SK-N-MC (cell line): ENCODE data around the gene ARMC9.

ENCODE experiments used
- DNase-seq: peaks from one replicate; pipeline ENCODE4 v3.0.0-alpha.2; 2011; ENCODE audit warnings: low read depth, low spot score
- H3K27ac ChIP-seq: fragments of 200-600 bp; sonication (generic); 2 replicates; pipeline ENCODE4 v1.5.1; 2016; ENCODE audit warnings: mixed run types
- H3K36me3 ChIP-seq: fragments of 200-600 bp; sonication (generic); 2 replicates; pipeline ENCODE4 v1.6.1; 2017; ENCODE audit warnings: antibody characterized with exemption, low read length, mixed read lengths; ENCODE audit not compliant: insufficient read depth
- H3K4me3 ChIP-seq: fragments of 200-600 bp; sonication (generic); 2 replicates; pipeline ENCODE4 v1.5.1; 2016
- H3K9ac ChIP-seq: fragments of 200-600 bp; sonication (generic); 2 replicates; pipeline ENCODE4 v1.8.0; 2017; ENCODE audit warnings: mixed run types, mixed read lengths; ENCODE audit not compliant: insufficient read length
- H3K9me3 ChIP-seq: fragments of 200-600 bp; sonication (generic); 2 replicates; pipeline ENCODE4 v1.6.1; 2017; ENCODE audit warnings: low read depth, mild to moderate bottlenecking, antibody characterized with exemption, low read length, moderate library complexity, mixed read lengths
- EZH2 ChIP-seq: fragments of 200-600 bp; sonication (generic); IDR thresholded peaks from one replicate; pipeline ENCODE4 v1.6.1; 2017; ENCODE audit warnings: antibody characterized with exemption
- FOXP2 ChIP-seq: optimal IDR thresholded peaks from 2 replicates; pipeline ENCODE3; 2011; ENCODE audit warnings: mild to moderate bottlenecking, moderate library complexity; ENCODE audit not compliant: insufficient read depth; ENCODE audit errors: extremely low read length, control extremely low read depth
- POLR2AphosphoS5 ChIP-seq: IDR thresholded peaks from 2 replicates; pipeline ENCODE4 v1.6.1; 2012; ENCODE audit warnings: mild to moderate bottlenecking, low read depth, low read length, borderline replicate concordance

Gene ARMC9

GRCh38 chr2:231321021-231321420 is 122.6 kb downstream of the ARMC9 start:
- no peak overlapping the region for H3K27ac ChIP-seq
- H3K9ac ChIP-seq: no peak overlapping the region
- TF ChIP-seq POLR2AphosphoS5 (no peak), EZH2 (no peak), FOXP2 (no peak)
- H3K4me3 ChIP-seq: no peak overlapping the region
- H3K36me3 ChIP-seq: no peaks in the 10 kb centered on the region
- DNase-seq: no peak
- H3K9me3 ChIP-seq: no peaks in the 10 kb centered on the region

GRCh38 chr2:231321556-231322334 is 123.3 kb downstream of the ARMC9 start:
- no peak for TF ChIP-seq FOXP2
- TF ChIP-seq POLR2AphosphoS5: no peak
- TF ChIP-seq EZH2: no peak
- no peak overlapping the region for H3K27ac ChIP-seq
- no peak for DNase-seq

DNA sequence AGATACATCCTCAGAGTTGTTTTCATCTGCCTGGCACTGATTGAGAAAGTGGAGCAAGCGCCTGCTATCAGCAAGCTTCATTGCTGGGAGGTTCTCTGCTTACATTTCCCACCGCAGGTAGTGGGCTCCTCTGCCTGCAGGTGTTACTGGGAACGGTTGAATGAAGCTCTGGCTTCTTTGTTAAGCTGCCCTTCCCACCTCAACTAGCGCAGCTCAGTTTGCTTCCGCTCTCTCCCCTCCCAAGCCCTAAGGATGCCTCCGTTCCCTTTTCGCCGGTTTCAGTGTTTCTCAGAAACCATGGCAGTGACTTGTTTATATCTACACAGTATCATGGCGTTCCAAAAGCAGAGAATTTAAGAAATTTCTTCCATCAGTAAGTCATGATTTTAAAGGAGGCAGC is 124.9 kb downstream of the ARMC9 start:
- no peak for DNase-seq
- no peak overlapping the region for H3K9ac ChIP-seq
- H3K4me3 ChIP-seq: no peak overlapping the region
- no peaks in the 10 kb centered on the region for H3K9me3 ChIP-seq
- no peak overlapping the region for H3K27ac ChIP-seq
- no peaks in the 10 kb centered on the region for H3K36me3 ChIP-seq
- TF ChIP-seq FOXP2: no peak
- no peak for TF ChIP-seq POLR2AphosphoS5
- TF ChIP-seq EZH2: no peak

More at GRCh38 chr2:231321556-231322334, 123.3 kb downstream of the ARMC9 start:
- Histone ChIP-seq H3K9me3 (no peaks in the 10 kb centered on the region), H3K4me3 (no peak overlapping the region), H3K9ac (no peak overlapping the region), H3K36me3 (no peaks in the 10 kb centered on the region)

DNA sequence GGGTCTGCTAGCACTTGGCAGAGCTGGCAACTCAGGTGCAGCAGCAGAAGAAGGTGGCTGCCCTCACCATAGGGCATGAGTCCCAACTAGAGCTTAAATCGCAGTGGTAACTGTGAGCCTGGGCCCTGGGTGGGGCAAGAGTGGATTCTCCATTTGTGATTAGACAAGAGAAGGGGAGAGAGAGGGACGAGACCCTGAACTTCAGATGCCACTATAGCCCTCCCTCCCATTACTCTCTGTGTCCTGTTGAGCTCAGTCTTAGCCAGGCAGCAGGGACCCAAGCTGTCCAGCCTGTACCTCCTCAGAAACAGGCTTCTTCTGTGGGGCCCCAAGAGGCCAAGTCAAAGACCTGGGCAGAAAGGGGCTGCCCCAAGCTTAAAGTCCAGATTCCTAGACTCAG is 127.4 kb downstream of the ARMC9 start:
- no peak overlapping the region for H3K4me3 ChIP-seq
- no peak overlapping the region for H3K9ac ChIP-seq
- TF ChIP-seq FOXP2 (no peak), EZH2 (no peak)
- H3K9me3 ChIP-seq: no peaks in the 10 kb centered on the region
- H3K36me3 ChIP-seq: no peaks in the 10 kb centered on the region
- no peak overlapping the region for H3K27ac ChIP-seq
- no peak for DNase-seq

GRCh38 chr2:231326404-231326803 is 128.0 kb downstream of the ARMC9 start:
- H3K27ac ChIP-seq: no peak overlapping the region
- DNase-seq: no peak
- H3K36me3 ChIP-seq: no peaks in the 10 kb centered on the region
- no peak overlapping the region for H3K4me3 ChIP-seq
- H3K9me3 ChIP-seq: no peaks in the 10 kb centered on the region
- H3K9ac ChIP-seq: no peak overlapping the region
- no peak for TF ChIP-seq FOXP2
- no peak for TF ChIP-seq EZH2
- TF ChIP-seq POLR2AphosphoS5: no peak

GRCh38 chr2:231330311-231330710 is 131.9 kb downstream of the ARMC9 start:
- Histone ChIP-seq H3K9ac (no peak overlapping the region), H3K4me3 (no peak overlapping the region), H3K36me3 (no peaks in the 10 kb centered on the region), H3K27ac (no peak overlapping the region), H3K9me3 (no peaks in the 10 kb centered on the region)
- TF ChIP-seq EZH2 (no peak), FOXP2 (no peak), POLR2AphosphoS5 (no peak)
- no peak for DNase-seq

GRCh38 chr2:231331533-231331932 is 133.1 kb downstream of the ARMC9 start:
- Histone ChIP-seq H3K9me3 (no peaks in the 10 kb centered on the region), H3K9ac (no peak overlapping the region), H3K27ac (no peak overlapping the region), H3K36me3 (no peaks in the 10 kb centered on the region), H3K4me3 (no peak overlapping the region)
- TF ChIP-seq EZH2 (no peak), FOXP2 (no peak), POLR2AphosphoS5 (no peak)
- DNase-seq: no peak

DNA sequence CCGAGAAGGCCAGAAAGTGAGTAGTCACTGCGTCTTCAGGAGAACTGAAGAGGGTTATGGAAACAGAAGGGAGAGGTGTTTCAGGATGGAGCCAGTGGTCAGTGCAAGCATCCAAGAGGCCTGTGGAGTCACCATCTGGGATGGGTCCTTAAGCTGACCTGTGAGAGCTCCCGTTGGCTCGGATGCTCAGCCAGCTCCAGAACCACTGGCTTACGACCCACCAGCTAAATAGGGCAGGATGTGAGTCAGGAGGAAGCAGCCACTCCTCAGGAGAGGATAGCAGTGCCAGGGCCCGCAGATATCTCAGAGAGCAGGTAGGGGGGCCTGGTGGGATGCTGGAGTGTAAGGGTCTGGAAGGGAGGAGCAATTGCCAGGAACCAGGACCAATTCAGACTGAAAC is 134.0 kb downstream of the ARMC9 start:
- Histone ChIP-seq H3K9me3 (no peaks in the 10 kb centered on the region), H3K9ac (no peak overlapping the region), H3K36me3 (no peaks in the 10 kb centered on the region), H3K4me3 (no peak overlapping the region), H3K27ac (no peak overlapping the region)
- no peak for DNase-seq
- no peak for TF ChIP-seq FOXP2
- no peak for TF ChIP-seq EZH2
- TF ChIP-seq POLR2AphosphoS5: no peak
